ENCODE data around the gene SOX6.

The SOX6 gene

DNA sequence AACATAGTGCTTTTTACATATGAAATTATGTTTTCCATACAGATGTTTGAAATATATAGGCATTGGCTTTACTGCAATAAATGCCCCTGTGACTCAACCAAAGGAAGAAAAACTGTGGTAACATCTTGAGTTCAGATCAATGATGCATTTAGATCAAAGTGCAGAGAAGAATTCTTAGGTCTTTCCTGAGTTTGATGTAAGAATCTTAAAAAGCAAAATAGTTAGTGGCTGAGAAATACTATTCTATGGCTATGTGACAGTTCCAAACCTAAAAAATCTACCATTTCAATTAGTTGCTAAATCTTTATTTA, 93.7 kb downstream of the SOX6 start:
- no peak for DNase-seq

DNA sequence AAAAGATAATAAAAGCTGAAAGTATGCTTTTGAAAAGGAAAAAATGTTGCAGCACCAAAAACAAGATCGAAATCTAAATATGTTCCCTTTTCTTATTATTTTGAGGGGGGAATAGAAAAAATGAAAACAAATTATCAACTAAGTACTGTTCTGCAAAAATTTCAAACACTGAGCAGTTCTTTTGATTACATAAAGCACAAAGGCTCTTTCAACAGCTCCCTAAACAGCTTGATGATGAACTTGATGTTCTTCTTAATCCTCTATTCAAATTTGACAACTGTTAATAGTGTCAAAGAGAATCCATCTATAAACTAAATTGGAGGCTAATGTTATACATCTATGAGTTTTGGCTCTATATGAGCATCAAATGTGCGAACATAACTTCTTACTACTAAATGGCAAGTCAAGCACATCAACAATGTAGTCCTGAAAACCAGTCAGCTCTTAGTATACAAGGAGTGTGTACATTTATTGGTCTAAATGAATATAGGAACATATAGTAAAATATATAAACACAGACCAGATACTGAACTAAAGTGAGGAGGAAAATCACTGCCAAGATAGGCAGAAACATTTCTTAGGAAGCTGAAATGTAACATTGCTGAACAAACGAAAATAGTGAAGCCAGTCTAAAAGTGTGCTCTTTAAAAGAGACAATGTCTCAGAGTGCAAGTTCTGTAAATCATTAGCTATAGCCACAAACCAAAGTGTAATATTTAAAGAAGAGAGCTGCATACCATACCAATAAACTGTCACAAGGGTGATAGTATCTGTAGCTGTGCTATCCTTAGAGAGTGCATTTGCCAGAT, 94.3 kb downstream of the SOX6 start:
- no peak for DNase-seq

DNA sequence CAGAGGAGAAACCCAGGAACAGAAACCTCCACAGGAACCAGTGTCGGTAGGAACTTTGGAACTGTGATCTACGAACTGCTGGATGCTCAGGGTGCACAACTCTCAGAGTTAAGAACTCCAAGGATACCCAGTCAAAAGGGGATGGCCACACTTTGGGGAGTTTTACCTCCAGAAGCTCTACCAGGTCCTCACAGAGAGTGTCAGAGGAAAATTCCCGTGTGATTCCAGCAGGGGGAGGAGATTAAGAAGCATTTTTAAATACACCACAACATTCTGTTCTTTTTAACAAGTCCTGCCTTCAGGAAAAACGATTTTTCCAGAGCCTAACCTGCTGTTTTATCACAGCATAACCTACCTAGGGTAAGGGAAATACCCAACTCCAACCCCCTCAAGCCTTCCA, 104.0 kb downstream of the SOX6 start:
- DNase-seq = no peak

DNA sequence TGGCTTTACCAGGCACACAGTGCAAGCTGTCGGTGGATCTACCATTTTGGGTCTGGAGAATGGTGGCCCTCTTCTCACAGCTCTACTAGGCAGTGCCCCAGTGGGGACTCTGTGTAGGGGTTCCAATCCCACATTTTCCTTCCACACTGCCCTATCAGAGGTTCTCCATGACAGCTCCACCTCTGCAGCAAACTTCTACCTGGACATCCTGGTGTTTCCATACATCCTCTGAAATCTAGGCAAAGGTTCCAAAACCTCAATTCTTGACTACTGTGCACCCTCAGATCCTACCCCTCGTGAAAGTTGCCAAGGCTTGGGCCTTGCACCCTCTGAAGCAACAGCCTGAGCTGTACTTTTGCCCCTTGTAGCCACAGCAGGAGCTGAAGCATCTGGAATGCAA, 108.1 kb downstream of the SOX6 start:
- no peak for DNase-seq

DNA sequence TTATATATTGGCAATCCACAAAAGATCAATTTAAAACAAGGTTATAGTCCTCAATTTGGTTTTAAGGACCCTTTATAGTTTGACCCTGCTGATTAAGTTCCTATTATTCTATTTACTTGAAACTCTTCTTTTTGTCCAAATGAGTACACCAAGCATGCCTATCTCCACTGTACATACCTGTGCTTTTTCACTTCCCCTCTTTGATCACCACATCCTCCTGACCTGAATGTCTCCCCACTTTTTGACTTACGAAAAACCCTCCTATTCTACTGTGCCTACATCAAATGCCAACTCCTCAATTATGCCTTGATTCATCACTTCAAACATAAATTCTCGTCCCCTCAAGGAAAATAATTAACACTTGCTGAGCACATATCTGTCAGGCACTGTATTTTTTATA, 113.5 kb downstream of the SOX6 start:
- no peak for DNase-seq

DNA sequence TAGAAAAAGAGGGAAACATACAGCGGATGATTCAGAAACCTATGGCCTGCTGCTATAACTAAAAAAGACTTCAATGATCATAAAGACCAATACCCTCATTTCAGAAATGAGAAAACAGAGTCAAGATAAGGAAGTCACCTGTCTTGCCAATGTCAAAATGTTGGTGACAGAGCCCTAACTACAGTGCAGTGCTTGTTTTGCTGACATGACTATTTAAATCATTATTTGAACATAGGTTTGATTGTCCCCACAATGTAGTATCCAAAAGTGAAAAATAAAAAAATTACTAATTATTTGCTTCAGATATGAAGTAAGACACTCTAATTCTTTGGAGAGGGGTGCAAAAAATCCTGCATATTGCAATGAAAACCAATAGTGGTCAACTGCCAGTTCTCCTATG, 115.7 kb downstream of the SOX6 start:
- no peak for DNase-seq

DNA sequence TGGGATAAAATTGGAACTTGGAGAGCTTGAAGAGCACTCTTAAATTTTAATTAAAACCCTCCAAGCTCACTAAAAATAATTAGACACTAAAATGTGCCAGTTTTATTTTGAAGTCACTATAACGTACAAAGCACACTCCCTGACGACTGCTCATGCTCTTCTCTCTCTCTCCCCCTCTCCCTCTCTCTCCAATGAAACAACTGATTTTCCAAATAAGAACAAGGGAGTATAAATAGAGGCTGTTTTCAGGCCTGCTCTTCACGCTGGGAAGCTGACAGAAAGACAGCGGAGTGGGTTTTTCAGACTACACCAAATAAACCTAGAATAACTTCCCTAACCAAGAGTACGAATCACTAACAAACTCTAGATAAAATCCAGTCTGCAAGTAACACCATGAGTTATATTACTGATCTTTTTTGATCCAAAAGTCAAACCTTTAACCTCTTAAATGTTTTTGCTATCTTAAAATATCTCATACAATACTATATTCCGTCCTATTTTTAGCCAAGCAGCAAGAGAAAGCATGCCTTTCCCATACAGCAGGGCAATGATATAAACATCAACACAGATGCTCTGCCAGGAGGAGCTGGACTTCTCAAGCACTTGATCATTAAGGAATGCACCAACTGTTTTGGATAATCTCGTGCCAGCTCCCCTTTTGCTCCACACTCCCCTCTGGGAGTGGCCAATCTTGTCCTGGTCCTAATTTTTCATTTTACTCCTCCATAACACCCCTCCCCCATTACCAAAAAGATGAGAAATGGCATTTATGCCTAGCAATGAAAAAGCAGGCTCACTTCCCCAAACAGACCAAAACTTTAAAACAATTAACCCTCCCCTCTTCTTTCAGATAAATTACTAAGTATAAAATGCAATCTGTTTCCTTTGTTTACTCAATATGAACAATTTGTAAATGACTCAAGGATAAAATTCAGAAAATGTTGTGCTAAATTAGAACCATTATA, 116.9 kb downstream of the SOX6 start:
- DNase-seq = no peak

DNA sequence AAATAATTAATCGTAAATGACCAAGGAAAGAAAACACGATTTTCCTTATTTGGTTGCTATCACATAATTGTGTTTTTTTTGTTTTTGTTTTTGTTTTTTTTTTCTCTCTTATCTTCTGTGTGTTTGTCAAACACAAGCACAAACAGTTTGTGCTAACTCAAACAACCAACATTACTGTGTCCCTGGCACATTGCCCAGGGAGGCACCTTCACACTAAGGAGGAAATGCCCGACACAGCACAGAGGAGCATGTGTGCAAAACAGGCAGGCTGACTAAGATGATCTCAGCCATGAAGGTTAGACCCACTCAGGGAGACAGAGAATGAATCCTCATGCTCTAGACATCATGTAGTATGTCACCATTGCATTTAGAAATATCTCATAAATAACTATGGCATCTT, 130.1 kb downstream of the SOX6 start:
- DNase-seq = no peak

DNA sequence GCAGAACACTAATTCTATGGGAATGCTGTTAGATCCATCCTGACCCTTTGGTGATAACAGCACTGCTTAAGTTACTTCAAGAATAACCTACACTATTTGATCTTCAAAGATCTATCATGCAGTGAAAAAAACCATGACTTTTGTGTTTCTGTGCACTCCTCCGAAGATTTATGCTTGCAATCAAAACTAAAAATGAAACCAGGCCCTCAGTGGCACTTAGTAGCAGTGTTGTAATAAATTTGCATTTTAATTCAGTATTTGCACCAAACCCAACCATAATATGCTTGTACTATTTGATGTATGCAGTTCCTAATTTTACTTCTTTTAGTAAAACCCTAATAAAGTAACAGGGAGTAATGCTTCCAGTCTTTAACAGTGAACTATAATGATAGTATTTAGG, 130.7 kb downstream of the SOX6 start:
- DNase-seq = no peak

DNA sequence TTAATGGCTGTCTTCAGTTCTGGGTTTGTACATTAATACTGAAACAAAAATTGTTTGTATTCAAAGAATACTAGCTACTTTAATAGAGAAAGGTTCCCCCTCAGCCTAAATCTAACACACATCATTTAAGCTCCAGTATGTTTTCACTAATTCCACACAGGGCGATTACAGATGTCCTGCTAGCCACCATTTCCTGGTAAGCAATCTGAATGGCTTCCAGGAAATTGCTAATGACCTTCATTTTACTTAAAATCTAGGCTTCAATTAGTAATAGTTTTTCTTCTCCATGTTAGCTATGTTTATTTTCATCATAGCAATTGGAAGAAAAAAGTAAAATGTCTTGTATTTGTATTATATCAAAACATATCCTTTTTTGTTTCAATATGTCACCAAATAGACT, 132.8 kb downstream of the SOX6 start:
- no peak for DNase-seq

DNA sequence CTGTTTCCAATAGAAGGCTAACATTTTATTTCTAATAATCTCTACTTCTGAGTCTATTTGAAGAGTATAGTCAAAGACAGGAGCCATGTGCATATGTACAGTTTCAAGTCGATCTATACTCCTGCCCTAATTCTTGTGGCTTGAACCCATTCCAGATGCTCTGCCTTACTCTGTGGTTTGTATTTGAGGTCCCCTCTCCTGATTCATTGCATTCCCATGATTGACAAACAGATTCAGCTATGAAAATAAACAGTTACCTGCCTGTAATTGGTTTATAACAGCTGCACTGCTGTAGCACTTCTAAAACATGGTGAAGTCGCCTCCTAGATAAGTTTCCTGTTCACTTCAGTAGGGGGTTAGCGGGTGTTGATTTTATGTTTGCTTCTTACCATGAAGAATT, 138.7 kb downstream of the SOX6 start:
- no peak for DNase-seq

DNA sequence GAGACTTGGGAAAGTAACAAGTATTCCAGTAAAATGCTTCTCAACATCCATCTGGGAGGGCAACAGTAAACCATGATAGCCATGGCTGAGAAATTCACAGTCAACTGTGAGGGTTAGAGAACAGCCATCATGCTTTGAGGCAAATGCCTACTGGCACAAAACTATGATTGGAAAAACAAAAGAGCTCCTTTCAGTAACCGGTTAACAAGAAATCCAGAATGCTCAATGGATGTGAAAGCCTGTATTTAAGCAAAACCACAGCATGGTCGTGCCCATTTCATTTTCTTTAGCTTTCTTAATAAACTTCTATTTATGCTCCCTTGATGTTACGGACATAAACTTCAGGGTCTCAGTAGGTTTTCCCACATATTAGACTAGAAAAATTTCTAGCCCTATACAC, 139.5 kb downstream of the SOX6 start:
- no peak for DNase-seq

DNA sequence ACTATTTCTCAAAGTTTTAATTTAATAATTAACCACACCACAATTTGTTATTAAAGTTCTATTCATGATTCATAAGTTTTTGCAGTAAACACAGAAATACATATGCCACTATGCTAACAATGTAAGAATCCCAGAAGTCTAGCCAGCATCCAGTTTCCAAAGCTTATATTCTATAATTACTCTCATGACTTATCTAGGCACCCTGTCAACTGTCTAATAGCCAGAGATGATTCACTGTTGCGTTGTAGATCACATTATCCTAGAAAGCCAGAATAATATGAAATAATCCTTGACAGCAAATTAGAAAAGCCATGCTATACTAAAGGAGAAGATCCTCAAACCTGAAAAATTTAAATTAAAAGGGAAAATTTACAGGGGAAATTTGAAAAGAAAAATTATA, 141.0 kb downstream of the SOX6 start:
- no peak for DNase-seq

DNA sequence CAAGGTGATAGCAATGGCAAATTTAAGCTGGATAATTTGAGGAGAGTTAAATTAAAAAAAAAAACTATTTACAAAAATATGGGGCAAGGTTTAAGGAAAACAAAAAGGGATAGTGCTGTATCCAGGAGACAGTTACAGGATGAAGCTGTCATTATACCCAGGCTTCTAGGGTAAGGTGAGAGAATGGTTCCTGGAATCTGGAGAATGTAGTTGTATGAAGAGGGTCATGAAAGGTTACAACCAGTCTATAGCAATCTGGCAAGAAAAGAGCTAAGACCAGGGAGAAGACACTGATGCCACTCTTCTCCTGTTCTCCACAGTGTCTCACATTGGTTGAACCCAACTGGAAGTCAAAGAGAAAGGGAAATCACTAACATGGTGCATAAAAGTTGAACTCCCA, 144.9 kb downstream of the SOX6 start:
- DNase-seq = no peak

DNA sequence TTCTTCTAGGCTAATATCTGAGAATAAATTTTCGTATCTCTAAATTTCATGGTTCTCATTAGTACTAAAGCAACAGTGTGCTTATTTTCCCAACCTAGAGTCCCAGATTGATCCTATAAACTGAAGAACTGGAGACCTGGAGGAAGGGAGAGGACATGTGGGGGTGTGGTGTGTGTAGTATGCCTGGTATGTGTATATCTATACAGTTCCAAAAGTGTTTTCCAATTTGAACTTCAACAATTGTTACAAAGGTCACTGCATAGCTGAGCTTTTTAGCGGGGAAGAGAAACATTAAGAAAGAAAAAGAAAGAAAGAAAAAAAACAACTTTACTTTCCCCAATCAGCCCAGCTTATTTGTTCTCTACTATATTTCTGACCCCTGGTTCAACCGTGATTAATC, 152.1 kb downstream of the SOX6 start:
- DNase-seq = no peak

DNA sequence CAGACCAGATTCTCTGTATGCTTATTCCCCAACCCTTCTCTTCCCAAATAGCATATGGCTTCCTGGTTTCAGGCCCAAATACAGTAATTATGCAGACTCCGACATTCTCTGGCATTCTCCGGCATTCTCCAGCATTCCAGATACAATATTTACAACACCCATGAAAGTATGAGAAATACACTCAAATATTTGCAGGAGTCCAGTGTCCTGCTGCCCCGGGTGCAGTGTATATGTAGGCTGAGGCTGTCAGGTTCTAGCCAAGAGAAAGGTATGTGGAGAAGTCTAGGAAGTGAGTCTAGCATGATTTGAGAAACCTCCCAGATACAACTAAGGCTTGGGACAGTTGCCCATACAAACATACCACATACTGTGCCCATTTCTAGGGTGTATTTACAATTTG, 160.7 kb downstream of the SOX6 start:
- no peak for DNase-seq

DNA sequence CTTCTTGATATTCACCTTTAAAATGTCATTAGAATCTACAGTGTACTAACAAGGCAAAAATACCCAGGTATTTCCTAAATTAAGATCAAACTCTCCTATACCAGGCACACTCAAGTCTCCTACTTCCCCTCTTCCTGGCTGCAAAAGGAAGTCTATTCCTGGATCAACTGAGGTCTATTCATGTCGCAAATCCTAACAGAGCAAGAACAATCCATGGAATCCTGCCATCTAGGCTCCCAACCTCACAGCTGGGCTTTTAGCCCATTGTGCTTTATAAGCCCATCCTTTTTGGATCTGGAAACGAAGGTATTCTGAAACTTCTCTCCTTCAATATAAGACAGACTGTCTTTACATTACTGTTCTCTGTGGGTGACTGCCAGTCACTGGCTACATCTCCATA, 161.8 kb downstream of the SOX6 start:
- DNase-seq = no peak

DNA sequence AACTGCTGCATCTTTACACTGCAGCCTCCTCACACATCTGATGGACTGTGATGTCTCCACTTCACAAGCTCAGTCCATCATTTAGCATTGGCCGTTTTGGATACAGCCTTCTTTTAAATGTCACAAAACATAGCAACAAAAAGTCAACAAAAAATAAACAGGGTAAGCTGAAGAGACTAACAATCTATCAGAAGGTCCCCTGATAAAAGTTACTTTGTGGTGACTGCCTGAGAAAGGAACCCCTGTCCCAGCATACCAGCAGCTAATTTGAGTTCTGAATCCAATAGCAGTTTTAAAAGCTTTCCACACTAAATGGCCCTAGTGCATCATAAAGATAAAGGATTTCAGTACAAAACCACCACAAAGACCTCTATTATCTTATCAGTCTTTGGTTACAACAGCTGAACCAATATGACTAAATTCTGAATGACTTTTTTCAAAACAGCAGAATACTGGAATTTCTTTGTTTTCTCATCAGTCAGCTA, 162.4 kb downstream of the SOX6 start:
- DNase-seq = no peak

DNA sequence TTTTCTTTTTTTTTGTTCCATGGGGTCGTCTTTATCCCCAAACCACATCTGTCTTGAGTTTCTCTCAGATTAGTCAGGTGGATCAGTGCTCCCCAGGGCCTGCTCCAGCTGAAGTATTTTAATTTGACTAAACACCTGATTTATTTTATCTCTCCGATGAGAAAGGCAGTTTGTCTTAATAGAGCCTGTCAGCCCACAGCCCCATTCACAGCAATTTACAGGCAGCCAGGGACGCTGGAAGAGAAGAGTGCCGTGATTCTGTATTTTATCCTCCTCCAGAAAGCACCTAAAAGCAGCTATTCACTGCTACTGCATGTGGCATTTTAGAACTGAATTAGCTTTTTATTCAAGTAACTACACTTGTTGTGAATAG, 164.5 kb downstream of the SOX6 start:
- no peak for DNase-seq

DNA sequence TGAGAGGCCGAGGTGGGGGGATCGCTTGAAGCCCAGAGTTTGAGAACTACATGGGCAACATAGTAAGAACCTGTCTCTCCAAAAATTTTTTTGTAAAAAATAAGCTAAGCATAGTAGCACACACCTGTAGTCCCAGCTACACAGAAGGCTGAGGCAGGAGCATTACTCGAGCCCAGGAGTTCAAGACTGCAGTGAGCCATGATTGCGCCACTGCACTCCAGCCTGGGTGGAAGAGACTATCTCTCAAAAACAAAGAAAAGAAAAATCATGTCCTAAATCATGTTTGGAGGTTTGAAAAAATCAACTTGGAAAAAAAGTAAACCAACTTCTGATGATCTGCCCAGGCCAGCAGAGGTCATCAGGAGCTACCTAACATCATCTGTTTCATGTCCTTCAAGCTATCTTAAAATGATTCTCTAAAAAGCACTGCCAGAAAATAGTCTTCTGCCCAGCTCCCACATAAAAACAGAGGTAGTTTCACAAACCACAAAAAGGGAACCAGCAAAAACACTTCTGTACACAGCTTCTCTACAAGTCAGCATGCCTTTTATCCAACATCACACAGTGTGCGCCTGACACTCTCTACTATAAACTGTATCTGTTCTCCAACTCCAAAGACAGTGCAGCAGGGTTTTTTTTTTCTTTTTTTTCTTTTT, 165.0 kb downstream of the SOX6 start:
- no peak for DNase-seq

DNA sequence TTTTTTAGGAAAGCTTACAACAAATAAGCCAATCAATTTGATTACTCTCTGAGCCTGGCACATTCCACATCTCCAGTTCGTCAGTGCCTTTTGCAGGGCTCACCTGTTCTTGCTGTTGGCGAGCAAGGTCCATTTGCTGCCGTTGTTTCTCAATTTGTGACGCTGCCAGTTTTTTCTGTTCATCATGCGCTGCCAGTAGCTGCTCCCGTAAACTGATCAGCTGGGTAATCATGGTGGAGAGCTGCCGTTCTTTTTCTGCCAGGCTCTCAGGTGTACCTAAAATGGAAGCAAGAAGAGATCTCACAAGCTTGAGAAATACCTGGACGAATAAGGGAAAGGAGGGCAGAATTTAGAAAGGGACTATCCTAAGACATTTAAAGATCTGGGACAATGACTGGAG, 169.7 kb downstream of the SOX6 start:
- DNase-seq = no peak

DNA sequence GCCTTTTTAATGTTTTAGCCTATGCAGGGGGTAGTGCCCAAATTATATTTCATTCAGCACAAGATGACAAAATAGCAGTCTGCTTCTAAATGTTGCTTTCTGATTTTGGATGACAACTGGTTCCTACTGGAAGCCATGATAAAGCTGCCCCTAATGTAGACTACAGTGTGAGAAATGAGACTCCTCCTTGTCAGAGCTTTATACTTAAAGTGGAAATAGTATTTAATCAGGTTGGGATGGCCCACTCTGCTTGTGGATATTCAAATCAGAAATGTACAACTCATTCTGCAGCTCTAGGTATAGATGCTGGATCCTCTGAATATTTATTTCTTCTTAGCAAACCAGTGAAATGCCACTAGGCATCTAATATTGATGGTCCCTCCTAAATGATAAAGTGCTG, 171.3 kb downstream of the SOX6 start:
- DNase-seq = no peak

DNA sequence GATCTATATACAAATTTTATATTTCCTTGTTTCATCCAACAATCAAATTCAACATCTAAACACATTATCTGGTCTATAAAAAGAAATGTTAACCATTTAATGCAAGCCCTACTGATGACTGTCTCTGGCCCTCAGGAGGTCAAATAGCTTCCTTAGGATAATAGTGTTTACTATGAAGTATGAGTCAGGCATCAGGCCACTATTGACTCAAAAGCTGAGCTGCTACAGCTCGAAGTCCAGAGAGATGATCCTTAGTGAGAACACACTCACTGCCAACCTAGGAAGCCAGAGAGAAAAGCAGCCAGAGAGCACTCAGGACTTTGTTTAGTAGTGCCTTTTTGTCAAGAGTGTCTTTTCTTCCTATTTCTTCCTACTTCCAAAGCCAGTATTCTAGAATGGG, 171.8 kb downstream of the SOX6 start:
- DNase-seq = no peak

DNA sequence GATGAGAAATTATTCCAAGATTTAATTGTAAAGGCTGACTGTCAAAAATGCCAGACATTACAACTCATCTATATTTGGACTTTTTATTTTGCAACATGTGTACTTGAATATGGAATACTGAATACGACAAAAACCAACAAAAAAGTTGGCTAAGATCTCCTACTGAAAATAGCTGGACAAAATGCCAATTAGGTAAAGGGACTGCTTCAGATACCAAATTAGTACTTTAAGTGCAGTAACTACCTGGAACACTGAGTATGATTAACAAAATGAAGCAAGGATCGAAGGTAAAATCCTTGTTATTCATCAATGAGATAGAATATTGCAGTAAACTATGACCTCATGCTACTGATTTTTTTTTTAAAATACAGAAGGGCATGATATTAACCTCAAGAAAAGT, 173.8 kb downstream of the SOX6 start:
- DNase-seq = no peak
